ENCODE results near the gene BLACAT1. TPM values are rescaled to one million over a fixed set of nuclear protein-coding genes. Genes with fewer than 3 reads are reported as not detected.

BLACAT1 gene
- total RNA-seq, 1 experiment from 2014 or later = 13.5 TPM

DNA sequence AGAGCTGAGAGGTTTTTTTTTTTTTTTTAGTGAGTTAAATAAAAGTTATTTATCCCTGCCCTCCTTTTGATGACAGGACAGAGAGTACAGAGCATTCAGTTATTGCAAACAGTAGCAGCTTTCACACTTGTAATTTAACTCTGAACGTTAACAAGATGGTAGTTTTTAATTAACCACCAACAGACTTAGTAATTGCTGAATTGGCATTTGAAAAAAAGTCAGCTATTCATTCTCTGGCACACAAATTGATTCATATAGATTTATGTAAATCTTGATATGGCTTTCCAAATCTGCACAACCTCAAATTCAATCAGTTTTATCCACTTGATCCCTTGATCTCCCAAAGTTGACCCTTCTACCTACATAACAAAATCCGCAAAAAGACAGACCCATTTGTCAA, 34.9 kb downstream of the BLACAT1 start:
- no peaks in the 10 kb centered on the region for H3F3A ChIP-seq (ENCODE audit: insufficient read depth, low read depth)
- intact Hi-C loops (cut with micrococcal nuclease; ENCODE audit: unreplicated experiment) = no loop called here
- H3K9me3 ChIP-seq (ENCODE audit: insufficient read depth, low read depth) = no peaks in the 10 kb centered on the region
- H4K20me1 ChIP-seq (ENCODE audit: insufficient read depth) = no peaks in the 10 kb centered on the region
- no peak overlapping the region for H3K27ac ChIP-seq
- CTCF ChIA-PET = no interaction called here
- no peaks in the 10 kb centered on the region for H3K4me1 ChIP-seq (replicated peaks; ENCODE audit: insufficient read depth)
- TF ChIP-seq EZH2 (IDR thresholded peaks at IDR 0.05; ENCODE audit: low read depth) (no peak), CTCF (conservative IDR thresholded peaks at IDR 0.05) (no peak)
- BruUV-seq (replicated peaks) = no TSS peak
- no peak for DNase-seq
- no peaks in the 10 kb centered on the region for H3K79me2 ChIP-seq (ENCODE audit: low read depth)
- no peaks in the 10 kb centered on the region for H3K9me2 ChIP-seq (ENCODE audit: insufficient read depth)
- H3K27me3 ChIP-seq (ENCODE audit: insufficient read depth, low read depth) = peaks cover 47% of the 10 kb centered on the region; the same call in 1 of the 2 replicates
- H3K36me3 ChIP-seq (ENCODE audit: low read depth) = no peaks in the 10 kb centered on the region
- H3K4me2 ChIP-seq = no peak overlapping the region
- no peak overlapping the region for H3K4me3 ChIP-seq
- POLR2A ChIA-PET (ENCODE audit: unreplicated experiment) = interaction anchor here (0.7 kb wide), 1 partner anchor 15 kb away, joined by 5 read pairs; no protein-coding TSS in a partner anchor
- no peak overlapping the region for H2AFZ ChIP-seq

- no peak for TF ChIP-seq EZH2 (IDR thresholded peaks at IDR 0.05; ENCODE audit: low read depth)
- TF ChIP-seq CTCF (conservative IDR thresholded peaks at IDR 0.05) = no peak
- intact Hi-C loops (cut with micrococcal nuclease; ENCODE audit: unreplicated experiment) = no loop called here
These were observed 37.8 kb downstream of the BLACAT1 start for GRCh38 chr1:205417870-205418635.

GRCh38 chr1:205416322-205416721, 39.5 kb downstream of the BLACAT1 start:
- no peaks in the 10 kb centered on the region for H3K4me1 ChIP-seq (replicated peaks; ENCODE audit: insufficient read depth)
- no peak overlapping the region for H3K4me3 ChIP-seq
- no peaks in the 10 kb centered on the region for H3K9me3 ChIP-seq (ENCODE audit: insufficient read depth, low read depth)
- CTCF ChIA-PET = interaction anchor here (1.5 kb wide), 1 partner anchor 69 kb away, joined by 5 read pairs; no protein-coding TSS in a partner anchor
- H2AFZ ChIP-seq = no peak overlapping the region
- no peak for DNase-seq
- peaks cover 28% of the 10 kb centered on the region; the same call in 1 of the 2 replicates for H3K27me3 ChIP-seq (ENCODE audit: insufficient read depth, low read depth)
- no peaks in the 10 kb centered on the region for H4K20me1 ChIP-seq (ENCODE audit: insufficient read depth)
- H3K27ac ChIP-seq = no peak overlapping the region
- no peak overlapping the region for H3K4me2 ChIP-seq
- BruUV-seq (replicated peaks) = no TSS peak
- H3K9me2 ChIP-seq (ENCODE audit: insufficient read depth) = no peaks in the 10 kb centered on the region
- no peaks in the 10 kb centered on the region; the same call in 1 of the 2 replicates for H3F3A ChIP-seq (ENCODE audit: insufficient read depth, low read depth)
- H3K79me2 ChIP-seq (ENCODE audit: low read depth) = no peaks in the 10 kb centered on the region
- POLR2A ChIA-PET (ENCODE audit: unreplicated experiment) = interaction anchor here (0.6 kb wide), 1 partner anchor 385 kb away, joined by 5 read pairs; no protein-coding TSS in a partner anchor
- intact Hi-C loops (cut with micrococcal nuclease; ENCODE audit: unreplicated experiment) = no loop called here
- TF ChIP-seq EZH2 (IDR thresholded peaks at IDR 0.05; ENCODE audit: low read depth) (no peak), CTCF (conservative IDR thresholded peaks at IDR 0.05) (no peak)
- no peaks in the 10 kb centered on the region for H3K36me3 ChIP-seq (ENCODE audit: low read depth)

More at GRCh38 chr1:205417870-205418635, 37.8 kb downstream of the BLACAT1 start:
- Histone ChIP-seq H3K9me2 (ENCODE audit: insufficient read depth) (no peaks in the 10 kb centered on the region), H3K4me3 (no peak overlapping the region), H3K27me3 (ENCODE audit: insufficient read depth, low read depth) (peaks cover 27% of the 10 kb centered on the region; the same call in 1 of the 2 replicates), H4K20me1 (ENCODE audit: insufficient read depth) (no peaks in the 10 kb centered on the region), H3K4me1 (replicated peaks; ENCODE audit: insufficient read depth) (no peaks in the 10 kb centered on the region), H2AFZ (no peak overlapping the region), H3K9me3 (ENCODE audit: insufficient read depth, low read depth) (no peaks in the 10 kb centered on the region), H3K79me2 (ENCODE audit: low read depth) (no peaks in the 10 kb centered on the region), H3F3A (ENCODE audit: insufficient read depth, low read depth) (no peaks in the 10 kb centered on the region), H3K4me2 (no peak overlapping the region), H3K27ac (no peak overlapping the region), H3K36me3 (ENCODE audit: low read depth) (no peaks in the 10 kb centered on the region)
- DNase-seq = no peak
- POLR2A ChIA-PET (ENCODE audit: unreplicated experiment) = no interaction called here
- CTCF ChIA-PET = no interaction called here
- no TSS peak for BruUV-seq (replicated peaks)
